Measurements from ENCODE around the gene ACTL8. TPM values are rescaled to one million over a fixed set of nuclear protein-coding genes. Genes with fewer than 3 reads are reported as not detected.

Gene ACTL8
- total and polyA plus RNA-seq, 2 of the 4 experiments (the other 2 are of a cell fraction): under 0.01 to 0.07 TPM

- Histone ChIP-seq H3K79me1 (ENCODE audit: low read depth in 1 of 2, low read length in 2 of 2) (no peaks in the 10 kb centered on the region), H2BK20ac (ENCODE audit: low read depth, low read length) (0 out of 2 replicates have a peak overlapping the region, but pooled peaks have one; percentile 13), H3K27ac (ENCODE audit: insufficient read depth, low read length) (no peak overlapping the region), H2AK9ac (replicated peaks; ENCODE audit: low read depth, low read length, poor library complexity) (peak overlapping the region; percentile 11), H2BK15ac (ENCODE audit: low read depth, low read length) (no peak overlapping the region), H3K4ac (ENCODE audit: low read depth, low read length) (peak overlapping the region; percentile 19; the same call in 1 of the 2 replicates), H3K9ac (ENCODE audit: low read depth, low read length) (no peak overlapping the region), H3K4me2 (ENCODE audit: low read depth, low read length) (no peak overlapping the region), H2AK5ac (ENCODE audit: low read depth, low read length) (peak overlapping the region; percentile 28; the same call in 1 of the 2 replicates), H2AFZ (replicated peaks; ENCODE audit: low read length, poor library complexity) (peak overlapping the region; percentile 34), H3K23ac (ENCODE audit: low read depth, low read length) (no peak overlapping the region), H4K5ac (ENCODE audit: low read depth, low read length) (no peak overlapping the region), H2BK120ac (ENCODE audit: low read depth, low read length) (no peak overlapping the region), H3K18ac (ENCODE audit: low read depth, low read length) (no peak overlapping the region), H3K56ac (ENCODE audit: extremely low read depth, insufficient read depth, low read length) (no peak overlapping the region), H4K8ac (ENCODE audit: low read depth in 2 of 2, low read length in 2 of 2) (no peak overlapping the region), H3K4me3 (ENCODE audit: insufficient read depth, low read depth, low read length) (no peak overlapping the region), H4K91ac (ENCODE audit: insufficient read depth, low read depth, low read length) (peak overlapping the region; percentile 39), H3K9me1 (ENCODE audit: insufficient read depth, low read length) (peaks cover 23% of the 10 kb centered on the region), H3K27me3 (ENCODE audit: control insufficient read depth, insufficient read depth, low read length) (no peaks in the 10 kb centered on the region), H3K36me3 (ENCODE audit: control insufficient read depth, insufficient read depth, low read length) (no peaks in the 10 kb centered on the region), H2BK5ac (ENCODE audit: low read depth, low read length, poor library complexity, severe bottlenecking) (no peak overlapping the region), H3K14ac (replicated peaks; ENCODE audit: low read depth, low read length) (no peak overlapping the region), H4K20me1 (ENCODE audit: insufficient read depth, low read length) (no peaks in the 10 kb centered on the region), H3K9me3 (ENCODE audit: control insufficient read depth, insufficient read depth, low read length) (peaks cover 10% of the 10 kb centered on the region), H3K4me1 (ENCODE audit: control insufficient read depth, insufficient read depth, low read length) (peaks cover 22% of the 10 kb centered on the region)
- in situ Hi-C loops (cut with MboI; ENCODE audit: low sequenced_read_pairs): no loop called here
- no TSS peak for BruUV-seq (replicated peaks)
- dilution Hi-C loops (cut with HindIII; ENCODE audit: low sequenced_read_pairs, unreplicated experiment): no loop called here
- ChIA-PET POLR2A (ENCODE audit: unreplicated experiment) (no interaction called here), CTCF (interaction anchor here (1.0 kb wide), 1 partner anchor 19 kb away, joined by 3 read pairs; no protein-coding TSS in a partner anchor)
- TF ChIP-seq CEBPB (IDR thresholded peaks at IDR 0.05; ENCODE audit: low read depth, low read length) (peak; percentile 65), USF2 (IDR thresholded peaks at IDR 0.05; ENCODE audit: low read depth, low read length) (no peak), MAZ (IDR thresholded peaks at IDR 0.05; ENCODE audit: borderline replicate concordance, low read depth, low read length) (no peak)
- intact Hi-C loops (cut with micrococcal nuclease): no loop called here
- ATAC-seq (ENCODE audit: low read depth) (no peak), DNase-seq (no peak)
- no CpG with 5 or more reads among the region's 5 CpGs for WGBS, 2 experiments (ENCODE audit: extremely low coverage in 2 of 2, insufficient read length in 1 of 2)
Observed at GRCh38 chr1:17763995-17764394, 8.9 kb downstream of the ACTL8 start.

All from IMR-90 (cell line).